GM19452 (cell line): ENCODE results near the gene ADCY7.
A peak's percentile ranks its signal among the peaks of the same experiment; 100 is the strongest.
"Not testable (repeated sequence)": the region's sequence is repeated elsewhere in the genome, so short reads cannot be mapped to it uniquely, and the experiment has no call there.

Source experiments
- ATAC-seq: cut with Tn5 transposase; IDR thresholded peaks from one replicate; pipeline ENCODE4 v1.9.1; 2021; ENCODE audit not compliant: unreplicated experiment

ADCY7 gene

GRCh38 chr16:50266337-50267091 is at the start of gene ADCY7:
ADCY7 (plus strand) TSS chr16:50266551; CDS start chr16:50288180, 21,629 bp downstream.
- ATAC-seq, result peak; percentile 87

GRCh38 chr16:50219402-50219975 is 46.9 kb upstream of the ADCY7 start:
- no peak for ATAC-seq

- ATAC-seq, result no peak
Observed at GRCh38 chr16:50224286-50224685, 42.1 kb upstream of the ADCY7 start.

GRCh38 chr16:50227120-50227519 is 39.2 kb upstream of the ADCY7 start:
- no peak for ATAC-seq

GRCh38 chr16:50227665-50228064 is 38.7 kb upstream of the ADCY7 start:
- no peak for ATAC-seq

- no peak for ATAC-seq
Observed at GRCh38 chr16:50228364-50228868, 37.9 kb upstream of the ADCY7 start.

- no peak for ATAC-seq
Observed at GRCh38 chr16:50229149-50229726, 37.1 kb upstream of the ADCY7 start.

- no peak for ATAC-seq
Observed at GRCh38 chr16:50234771-50235556, 31.4 kb upstream of the ADCY7 start.

- no peak for ATAC-seq
Observed at GRCh38 chr16:50235581-50235980, 30.8 kb upstream of the ADCY7 start.

GRCh38 chr16:50238314-50238713 is 28.0 kb upstream of the ADCY7 start:
- no peak for ATAC-seq

- ATAC-seq, result no peak
Observed at GRCh38 chr16:50238868-50239301, 27.5 kb upstream of the ADCY7 start.

GRCh38 chr16:50243024-50243423 is 23.3 kb upstream of the ADCY7 start:
- ATAC-seq, result not testable (repeated sequence)

- ATAC-seq, result no peak
Observed at GRCh38 chr16:50244140-50244503, 22.2 kb upstream of the ADCY7 start.

- no peak for ATAC-seq
Observed at GRCh38 chr16:50244504-50245416, 21.6 kb upstream of the ADCY7 start.

GRCh38 chr16:50245417-50246298 is 20.7 kb upstream of the ADCY7 start:
- peak; percentile 79 for ATAC-seq

- peak; percentile 34 for ATAC-seq
Observed at GRCh38 chr16:50246299-50247122, 19.8 kb upstream of the ADCY7 start.

- no peak for ATAC-seq
Observed at GRCh38 chr16:50247123-50247905, 19.0 kb upstream of the ADCY7 start.
